Skeletal muscle satellite cell (primary cell): ENCODE measurements around the gene HCK.
"Not testable (repeated sequence)": the region's sequence is repeated elsewhere in the genome, so short reads cannot be mapped to it uniquely, and the experiment has no call there.

Source experiments
- H3K27me3 ChIP-seq: 2 replicates; pipeline ENCODE4 v1.7.0; 2013; ENCODE audit warnings: low read length; ENCODE audit not compliant: control insufficient read depth, insufficient read depth
- H3K36me3 ChIP-seq: 2 replicates; pipeline ENCODE4 v1.7.0; 2013; ENCODE audit warnings: mild to moderate bottlenecking, control low read depth, low read length; ENCODE audit not compliant: insufficient read depth
- H3K4me1 ChIP-seq: 2 replicates; pipeline ENCODE4 v1.7.0; 2013; ENCODE audit warnings: low read length; ENCODE audit not compliant: control insufficient read depth, insufficient read depth
- H3K4me2 ChIP-seq: 2 replicates; pipeline ENCODE4 v1.7.0; 2013; ENCODE audit warnings: mild to moderate bottlenecking, low read length
- H3K4me3 ChIP-seq: 2 replicates; pipeline ENCODE4 v1.7.0; 2013; ENCODE audit warnings: low read length
- H3K9ac ChIP-seq: 2 replicates; pipeline ENCODE4 v1.7.0; 2013; ENCODE audit warnings: mild to moderate bottlenecking, low read depth, low read length, moderate library complexity
- H3K9me3 ChIP-seq: replicated peaks from 2 replicates; pipeline ENCODE4 v1.7.0; 2013; ENCODE audit warnings: mild to moderate bottlenecking, control low read depth, low read length

Gene HCK

DNA sequence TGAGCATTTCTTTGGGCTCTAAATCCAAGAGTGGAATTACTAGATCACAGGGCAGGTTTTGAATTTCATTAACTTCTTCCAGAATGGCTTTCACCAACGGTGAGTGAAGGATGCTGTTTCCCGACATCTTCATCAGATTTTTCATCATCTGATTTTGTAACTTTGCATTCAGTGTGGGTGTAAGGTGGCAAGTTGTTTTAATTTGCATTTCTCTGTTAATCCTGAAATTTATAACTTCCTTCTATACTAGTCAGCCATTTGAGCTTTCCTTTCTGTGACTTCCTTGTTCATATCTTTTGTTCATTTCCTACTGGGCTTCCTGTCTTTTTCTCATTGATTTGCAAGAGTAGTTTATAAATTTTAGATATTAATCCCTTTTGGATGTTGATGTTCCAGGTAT lies 18.7 kb upstream of the HCK start:
- H3K27me3 ChIP-seq: peaks cover 94% of the 10 kb centered on the region
- H3K9ac ChIP-seq: no peak overlapping the region
- no peak overlapping the region for H3K4me2 ChIP-seq
- H3K9me3 ChIP-seq: no peaks in the 10 kb centered on the region
- H3K4me3 ChIP-seq: no peak overlapping the region
- no peaks in the 10 kb centered on the region for H3K36me3 ChIP-seq
- peaks cover 3% of the 10 kb centered on the region for H3K4me1 ChIP-seq

GRCh38 chr20:32033721-32034120 lies 18.3 kb upstream of the HCK start:
- H3K36me3 ChIP-seq, H3K4me1 ChIP-seq, H3K4me2 ChIP-seq, H3K4me3 ChIP-seq, H3K9ac ChIP-seq, H3K9me3 ChIP-seq: not testable (repeated sequence)
- peaks cover 90% of the 10 kb centered on the region for H3K27me3 ChIP-seq

DNA sequence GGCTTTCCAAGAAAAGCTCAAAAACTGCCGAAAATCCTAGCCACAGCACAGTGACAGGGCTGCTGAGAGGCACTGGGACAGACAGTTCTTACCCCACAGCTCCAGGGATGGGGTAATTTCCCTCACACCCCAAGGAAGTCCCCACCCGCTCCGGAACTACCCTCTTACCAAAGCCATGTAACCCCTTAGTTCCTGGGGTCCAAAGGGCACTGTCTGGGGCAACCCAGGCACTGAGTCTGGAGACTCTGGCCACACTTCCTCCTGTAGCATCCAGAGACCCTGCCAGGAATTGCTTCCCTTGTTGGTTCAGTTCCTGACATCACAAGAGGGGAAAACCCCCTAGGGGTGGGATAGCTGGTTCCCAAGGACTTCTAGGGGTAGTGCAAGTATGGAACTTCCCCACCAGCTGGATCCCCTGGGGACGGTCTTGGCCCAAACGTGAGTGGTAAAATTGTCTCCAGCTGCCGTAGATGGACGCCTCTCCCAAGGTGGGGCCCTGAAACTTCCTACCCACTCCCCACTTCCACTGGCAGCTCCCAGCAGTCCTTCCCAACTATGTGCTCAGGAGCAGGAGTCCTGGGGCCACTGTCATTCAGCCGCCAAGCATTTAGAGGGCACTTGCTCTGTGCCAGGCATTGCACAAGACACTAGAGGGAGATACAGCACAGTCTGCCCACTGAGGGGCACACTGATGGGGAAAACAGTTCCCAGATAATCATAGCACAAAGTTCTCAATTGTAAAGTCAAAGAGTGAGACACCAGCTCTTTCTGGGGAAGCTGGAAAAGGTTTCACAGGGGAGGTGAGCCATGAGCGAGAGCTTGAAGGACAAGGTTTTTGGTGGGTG lies 17.2 kb upstream of the HCK start:
- Histone ChIP-seq H3K9me3 (no peaks in the 10 kb centered on the region), H3K9ac (no peak overlapping the region), H3K27me3 (peaks cover 84% of the 10 kb centered on the region), H3K4me1 (peaks cover 3% of the 10 kb centered on the region), H3K4me3 (no peak overlapping the region), H3K36me3 (no peaks in the 10 kb centered on the region), H3K4me2 (no peak overlapping the region)

- no peak overlapping the region for H3K4me2 ChIP-seq
- H3K9me3 ChIP-seq: no peaks in the 10 kb centered on the region
- H3K9ac ChIP-seq: no peak overlapping the region
- peaks cover 83% of the 10 kb centered on the region for H3K27me3 ChIP-seq
- H3K4me1 ChIP-seq: peaks cover 3% of the 10 kb centered on the region
- H3K4me3 ChIP-seq: no peak overlapping the region
- no peaks in the 10 kb centered on the region for H3K36me3 ChIP-seq
These were observed 16.6 kb upstream of the HCK start for GRCh38 chr20:32035426-32035779.

DNA sequence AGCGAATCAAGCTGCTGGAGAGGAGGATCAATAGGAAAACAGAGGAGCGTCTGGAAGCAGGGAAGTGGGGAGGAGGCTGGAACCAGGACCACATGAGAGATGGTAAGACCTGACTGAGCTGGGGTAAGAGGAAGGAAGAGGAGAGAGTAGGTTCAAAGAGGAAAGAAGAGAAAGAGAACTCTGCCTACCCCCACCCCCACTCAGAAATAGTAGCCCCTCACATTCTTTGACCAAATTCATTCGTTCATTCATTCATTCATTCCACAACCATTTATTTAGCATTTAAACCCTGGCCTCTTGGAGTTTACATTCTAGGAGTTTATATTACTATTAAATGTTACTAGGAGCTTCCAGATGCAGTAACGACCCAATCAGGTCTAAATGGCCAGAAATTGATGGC lies 15.8 kb upstream of the HCK start:
- Histone ChIP-seq H3K4me3 (no peak overlapping the region), H3K4me1 (peaks cover 1% of the 10 kb centered on the region), H3K9me3 (no peaks in the 10 kb centered on the region), H3K9ac (no peak overlapping the region), H3K4me2 (no peak overlapping the region), H3K36me3 (no peaks in the 10 kb centered on the region), H3K27me3 (peaks cover 81% of the 10 kb centered on the region)

DNA sequence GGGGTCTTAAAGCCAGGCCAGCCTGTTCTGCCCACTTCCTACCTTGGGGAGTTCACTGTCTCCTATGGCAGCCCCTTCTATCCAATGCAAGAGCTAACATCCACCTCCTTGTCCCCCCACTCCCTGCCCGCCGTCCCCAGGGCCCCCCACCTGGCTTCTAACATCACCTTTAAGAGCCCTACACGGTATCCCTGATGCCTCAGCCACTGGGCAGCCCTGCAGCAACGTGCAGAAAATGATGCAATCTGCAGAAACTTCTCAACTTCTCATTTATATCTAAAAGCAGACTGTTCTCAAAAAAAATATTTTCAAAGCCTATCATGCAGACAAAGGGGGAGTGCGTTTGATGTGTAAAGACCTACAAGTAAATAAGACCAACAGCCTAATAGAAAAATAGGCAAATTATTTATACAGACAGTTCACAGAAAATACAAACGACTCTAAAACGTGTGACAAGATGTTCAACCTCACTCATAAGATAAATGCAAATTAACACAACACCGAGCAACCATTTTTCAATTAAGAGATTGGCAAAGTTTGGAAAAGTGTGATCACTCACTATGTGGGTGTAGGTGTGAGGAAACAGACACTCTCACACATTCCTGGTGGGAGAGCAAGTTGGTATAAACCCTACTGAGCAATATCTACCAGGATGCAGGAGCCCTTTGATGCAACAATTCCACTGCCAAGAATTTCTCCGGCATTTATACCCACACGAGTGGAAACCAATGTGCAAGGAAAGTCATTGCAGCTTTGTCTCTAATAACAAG lies 15.1 kb upstream of the HCK start:
- Histone ChIP-seq H3K27me3 (peaks cover 83% of the 10 kb centered on the region), H3K4me2 (no peak overlapping the region), H3K9ac (no peak overlapping the region), H3K9me3 (no peaks in the 10 kb centered on the region), H3K4me3 (no peak overlapping the region), H3K4me1 (no peaks in the 10 kb centered on the region), H3K36me3 (no peaks in the 10 kb centered on the region)

- Histone ChIP-seq H3K27me3 (peaks cover 84% of the 10 kb centered on the region), H3K9ac (no peak overlapping the region), H3K36me3 (no peaks in the 10 kb centered on the region), H3K4me3 (no peak overlapping the region), H3K9me3 (no peaks in the 10 kb centered on the region), H3K4me2 (no peak overlapping the region), H3K4me1 (no peaks in the 10 kb centered on the region)
These were observed 14.1 kb upstream of the HCK start for GRCh38 chr20:32037929-32038328.

DNA sequence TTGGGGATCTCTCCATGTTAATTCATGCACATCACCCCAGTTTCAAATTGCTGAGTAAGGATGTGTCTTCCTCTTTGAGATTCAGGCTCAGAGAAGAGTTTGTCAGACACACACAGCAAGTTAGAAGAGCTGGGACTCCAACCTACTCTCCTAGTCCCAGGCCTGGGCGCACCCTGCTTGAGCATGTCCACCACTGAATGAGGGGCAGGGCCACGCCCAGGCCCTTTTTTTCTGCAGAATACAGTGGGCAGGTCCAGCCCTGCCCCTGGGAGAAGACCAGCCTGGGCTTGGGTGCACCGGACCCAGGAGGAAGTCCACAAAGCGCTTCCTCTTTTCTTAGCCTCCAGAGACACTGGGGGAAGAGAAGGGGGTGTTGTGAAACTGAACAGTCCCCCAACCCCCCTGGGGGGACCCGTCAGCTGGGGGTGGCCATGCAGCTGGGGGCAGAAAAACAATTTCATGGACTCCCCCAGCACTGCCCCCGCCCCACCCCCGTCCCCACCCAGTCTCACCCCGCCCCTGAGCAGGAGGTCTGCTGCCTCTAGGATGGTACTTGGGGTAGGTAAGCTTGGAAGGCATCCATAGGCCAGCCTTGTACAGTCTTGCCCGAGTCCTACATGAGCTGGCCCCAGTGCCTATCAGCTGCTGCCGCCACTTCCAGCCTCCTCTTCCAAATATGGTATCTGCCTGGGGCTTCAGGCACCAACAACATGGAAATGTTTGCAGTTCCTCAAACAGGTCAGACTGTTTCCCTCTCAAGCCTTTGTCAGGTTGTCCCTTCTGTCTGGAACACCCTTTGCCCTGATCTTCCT lies 11.7 kb upstream of the HCK start:
- Histone ChIP-seq H3K9ac (no peak overlapping the region), H3K4me3 (no peak overlapping the region), H3K4me2 (no peak overlapping the region), H3K4me1 (no peaks in the 10 kb centered on the region), H3K9me3 (no peaks in the 10 kb centered on the region), H3K27me3 (peaks cover 79% of the 10 kb centered on the region), H3K36me3 (no peaks in the 10 kb centered on the region)

GRCh38 chr20:32045999-32046398 lies 6.0 kb upstream of the HCK start:
- H3K4me2 ChIP-seq: no peak overlapping the region
- H3K9me3 ChIP-seq: no peaks in the 10 kb centered on the region
- no peaks in the 10 kb centered on the region for H3K4me1 ChIP-seq
- no peak overlapping the region for H3K4me3 ChIP-seq
- peaks cover 69% of the 10 kb centered on the region for H3K27me3 ChIP-seq
- no peak overlapping the region for H3K9ac ChIP-seq
- H3K36me3 ChIP-seq: no peaks in the 10 kb centered on the region

DNA sequence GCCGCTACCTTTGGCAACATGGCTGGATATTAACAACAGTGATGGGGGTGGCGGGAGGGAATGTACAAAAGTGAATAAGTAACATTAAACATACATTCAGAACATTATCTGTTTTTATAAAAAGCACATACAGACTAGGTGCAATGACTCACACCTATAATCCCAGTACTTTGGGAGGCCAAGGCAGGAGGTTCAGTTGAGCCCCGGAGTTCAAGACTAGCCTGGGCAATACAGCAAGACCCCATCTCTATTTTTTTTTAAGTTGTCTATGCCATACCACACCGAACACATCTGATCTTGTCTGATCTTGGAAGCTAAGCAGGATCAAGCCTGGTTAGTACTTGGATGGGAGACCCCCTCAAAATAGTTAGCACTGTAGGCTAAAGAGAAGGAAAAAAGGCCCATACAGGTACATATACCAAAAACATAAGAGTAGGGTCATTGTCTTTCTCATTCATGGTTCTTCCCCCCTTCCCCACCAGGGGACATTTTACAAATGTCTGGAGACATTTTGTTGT lies 1.7 kb upstream of the HCK start:
- no peak overlapping the region for H3K4me3 ChIP-seq

GRCh38 chr20:32050851-32051556 lies 1.0 kb upstream of the HCK start:
- Histone ChIP-seq H3K9me3 (no peaks in the 10 kb centered on the region), H3K36me3 (no peaks in the 10 kb centered on the region), H3K4me1 (no peaks in the 10 kb centered on the region), H3K4me3 (no peak overlapping the region), H3K27me3 (peaks cover 74% of the 10 kb centered on the region), H3K9ac (no peak overlapping the region), H3K4me2 (no peak overlapping the region)

More for the DNA sequence above, 1.7 kb upstream of the HCK start:
- Histone ChIP-seq H3K27me3 (peaks cover 70% of the 10 kb centered on the region), H3K4me1 (no peaks in the 10 kb centered on the region), H3K9me3 (no peaks in the 10 kb centered on the region), H3K4me2 (no peak overlapping the region), H3K9ac (no peak overlapping the region), H3K36me3 (no peaks in the 10 kb centered on the region)
